GM12878 (cell line): ENCODE results near the gene MAN2A2. TPM values are rescaled to one million over a fixed set of nuclear protein-coding genes. Genes with fewer than 3 reads are reported as not detected.

Experiments
- BCL11A ChIP-seq: IDR thresholded peaks from 2 replicates; pipeline ENCODE4 v1.6.1; 2011; ENCODE audit warnings: low read depth, low read length
- BHLHE40 ChIP-seq, 2 experiments: fragments of 450-650 bp in 1 of 2; IDR thresholded peaks; 2 replicates each; pipeline ENCODE4 v1.6.1; 2011 to 2017; ENCODE audit warnings: low read depth in 2 of 2, borderline replicate concordance in 1 of 2, improper control_type of control experiment in 1 of 2, low read length in 1 of 2, mild to moderate bottlenecking in 1 of 2
- CHD4 ChIP-seq: fragments of 200-600 bp; sonication (generic); IDR thresholded peaks from 2 replicates; pipeline ENCODE4 v1.6.1; 2016; ENCODE audit warnings: mild to moderate bottlenecking
- EED ChIP-seq: sonication (generic); IDR thresholded peaks from 2 replicates; pipeline ENCODE4 v1.6.1; 2016; ENCODE audit warnings: antibody characterized with exemption, low read depth
- GATAD2B ChIP-seq: fragments of 450-650 bp; conservative IDR thresholded peaks from 2 replicates; pipeline ENCODE4 v1.6.1; 2017; ENCODE audit warnings: low read depth, mild to moderate bottlenecking, moderate library complexity
- HDAC2 ChIP-seq: fragments of 200-600 bp; sonication (generic); IDR thresholded peaks from 2 replicates; pipeline ENCODE4 v1.6.1; 2017
- HDGF ChIP-seq: fragments of 450-650 bp; IDR thresholded peaks from 2 replicates; pipeline ENCODE4 v1.6.1; 2016; ENCODE audit warnings: antibody characterized with exemption
- IRF4 ChIP-seq: IDR thresholded peaks from 2 replicates; pipeline ENCODE4 v1.6.1; 2011; ENCODE audit warnings: low read depth, low read length
- KAT2A ChIP-seq: conservative IDR thresholded peaks from 2 replicates; pipeline ENCODE4 v1.6.1; 2011; ENCODE audit warnings: low read depth, low read length; ENCODE audit not compliant: control insufficient read depth
- KLF5 ChIP-seq: fragments of 450-650 bp; IDR thresholded peaks from 2 replicates; pipeline ENCODE4 v1.6.1; 2014; ENCODE audit warnings: mild to moderate bottlenecking; ENCODE audit not compliant: partially characterized antibody
- NFIC ChIP-seq: IDR thresholded peaks from 2 replicates; pipeline ENCODE4 v1.6.1; 2012; ENCODE audit warnings: low read depth, mild to moderate bottlenecking, inconsistent platforms, low read length, moderate library complexity
- POLR2A ChIP-seq: IDR thresholded peaks from 2 replicates; pipeline ENCODE4 v1.6.1; 2011; ENCODE audit warnings: low read depth, mild to moderate bottlenecking, low read length
- POLR2AphosphoS5 ChIP-seq: IDR thresholded peaks from 2 replicates; pipeline ENCODE4 v1.6.1; 2011; ENCODE audit warnings: mild to moderate bottlenecking, low read length, inconsistent platforms
- RCOR1 ChIP-seq: conservative IDR thresholded peaks from 2 replicates; pipeline ENCODE4 v1.6.1; 2012; ENCODE audit warnings: low read depth, low read length, improper control_type of control experiment
- RUNX3 ChIP-seq: IDR thresholded peaks from 2 replicates; pipeline ENCODE4 v1.6.1; 2012; ENCODE audit warnings: low read length, inconsistent platforms
- SMARCA5 ChIP-seq: fragments of 450-650 bp; IDR thresholded peaks from 2 replicates; pipeline ENCODE4 v1.6.1; 2017; ENCODE audit warnings: mild to moderate bottlenecking
- STAT1 ChIP-seq: fragments of 450-650 bp; conservative IDR thresholded peaks from 2 replicates; pipeline ENCODE4 v1.6.1; 2014; ENCODE audit warnings: antibody characterized with exemption, mild to moderate bottlenecking
- SUPT20H ChIP-seq: IDR thresholded peaks from 2 replicates; pipeline ENCODE4 v1.6.1; 2011; ENCODE audit warnings: low read depth, mild to moderate bottlenecking, low read length, moderate library complexity, borderline replicate concordance; ENCODE audit not compliant: control insufficient read depth
- SUZ12 ChIP-seq: fragments of 200-600 bp; sonication (generic); IDR thresholded peaks from one replicate; pipeline ENCODE4 v1.6.1; 2018; ENCODE audit warnings: antibody characterized with exemption, mild to moderate bottlenecking; ENCODE audit not compliant: unreplicated experiment
- TARDBP ChIP-seq: IDR thresholded peaks from 2 replicates; pipeline ENCODE4 v1.6.1; 2016; ENCODE audit warnings: borderline replicate concordance
- ZBTB4 ChIP-seq: fragments of 450-650 bp; formaldehyde crosslinking; IDR thresholded peaks from 2 replicates; pipeline ENCODE4 v1.4.0; 2022; ENCODE audit warnings: mild to moderate bottlenecking, moderate library complexity
- ZBTB40 ChIP-seq: fragments of 450-650 bp; IDR thresholded peaks from 2 replicates; pipeline ENCODE4 v1.6.1; 2016; ENCODE audit warnings: mild to moderate bottlenecking, moderate library complexity, borderline replicate concordance
- ZNF24 ChIP-seq: fragments of 450-650 bp; IDR thresholded peaks from 2 replicates; pipeline ENCODE4 v1.6.1; 2017; ENCODE audit warnings: antibody characterized with exemption, mild to moderate bottlenecking
- polyA plus RNA-seq, 11 experiments: library from polyadenylated mRNA; depleted of rRNA in 4 of 11; unstranded in 6 of 11; stranded (reverse) in 5 of 11; fragments of >200 nt; fragmentation: Nextera tagmentation in 4 of 11; fragmentation: Illumina TruSeq in 1 of 11; extraction: Ambion mirVana in 4 of 11; extraction: Trizol in 1 of 11; gene quantifications; 1 replicate in 1 of 11; 2 replicates in 10 of 11; pipeline versions ENCODE4 v1.2.1 to v1.2.3, GENCODE V29; 2011 to 2016; ENCODE audit warnings: inconsistent platforms in 2 of 11, missing spikeins in 2 of 11, low read depth in 1 of 11
- total RNA-seq, 4 experiments: library from RNA; depleted of rRNA in 3 of 4; stranded (reverse); fragments of >200 nt in 3 of 4; fragmentation: Illumina TruSeq in 1 of 4; extraction: Trizol in 1 of 4; gene quantifications; 2 replicates each; pipeline versions ENCODE4 v1.2.1 to v1.2.3, GENCODE V29; 2013 to 2021

The MAN2A2 gene
- total and polyA plus RNA-seq, 10 of the 15 experiments (the other 5 are each of a cell fraction or from before 2014, with no cell fraction given), result 4.2 to 79.4 (median 23.2) TPM

GRCh38 chr15:90902840-90903732 is at the start of gene MAN2A2 (continued):
- no peak for TF ChIP-seq TARDBP
- TF ChIP-seq HDGF, result 0 out of 2 replicates have a peak, but pooled peaks have one; percentile 37
- TF ChIP-seq BCL11A, result 0 out of 2 replicates have a peak, but pooled peaks have one; percentile 3
- peak; percentile 47 for TF ChIP-seq GATAD2B
- no peak for TF ChIP-seq RCOR1
- no peak for TF ChIP-seq ZBTB4
- TF ChIP-seq CHD4, result no peak
- TF ChIP-seq POLR2AphosphoS5, result peak; percentile 78
- TF ChIP-seq SUZ12, result no peak
- TF ChIP-seq SUPT20H, result no peak
- TF ChIP-seq KAT2A, result no peak
- peak in 1 of 2 experiments; percentile 30; a peak in 1 of 4 replicates for TF ChIP-seq BHLHE40 (IDR thresholded peaks at IDR 0.05; ENCODE audit: borderline replicate concordance in 1 of 2, low read depth in 2 of 2, low read length in 1 of 2)
- no peak for TF ChIP-seq NFIC
- TF ChIP-seq ZNF24, result no peak
- 0 out of 2 replicates have a peak, but pooled peaks have one; percentile 40 for TF ChIP-seq EED
- no peak for TF ChIP-seq STAT1
- TF ChIP-seq HDAC2, result no peak
- TF ChIP-seq KLF5, result no peak
- no peak for TF ChIP-seq RUNX3
- peak; percentile 84 for TF ChIP-seq POLR2A
- no peak for TF ChIP-seq ZBTB40
- TF ChIP-seq SMARCA5, result 0 out of 2 replicates have a peak, but pooled peaks have one; percentile 37
- no peak for TF ChIP-seq IRF4
